ENCODE results near the gene ZC3H15.

ZC3H15 gene

GRCh38 chr2:186516396-186516795, 30.3 kb downstream of the ZC3H15 start:
- Histone ChIP-seq H4K91ac (ENCODE audit: low read length) (no peak overlapping the region), H3K18ac (ENCODE audit: low read depth in 1 of 2, low read length in 2 of 2) (no peak overlapping the region), H3K27ac (ENCODE audit: low read length, poor library complexity, severe bottlenecking) (no peak overlapping the region), H2BK15ac (ENCODE audit: low read depth, poor library complexity, severe bottlenecking) (no peak overlapping the region), H2BK120ac (ENCODE audit: low read depth, low read length) (no peak overlapping the region), H3K79me1 (replicated peaks; ENCODE audit: low read length, poor library complexity, severe bottlenecking) (peaks cover 10% of the 10 kb centered on the region), H2BK5ac (ENCODE audit: low read depth, low read length, poor library complexity, severe bottlenecking) (no peak overlapping the region), H3K9me3 (ENCODE audit: control insufficient read depth, low read length) (no peaks in the 10 kb centered on the region), H3K4me3 (ENCODE audit: insufficient read depth in 1 of 2, low read depth in 1 of 2, low read length in 2 of 2) (no peak overlapping the region), H3K4me2 (ENCODE audit: low read length, poor library complexity, severe bottlenecking) (no peak overlapping the region), H3K27me3 (ENCODE audit: control insufficient read depth in 1 of 2, insufficient read depth in 1 of 2, low read length in 2 of 2) (no peaks in the 10 kb centered on the region), H3K4ac (ENCODE audit: low read depth in 1 of 2, low read length in 2 of 2) (no peak overlapping the region), H3K9ac (ENCODE audit: low read length) (no peak overlapping the region), H2AK5ac (ENCODE audit: low read length, severe bottlenecking) (no peak overlapping the region), H3K23ac (ENCODE audit: low read length in 2 of 2) (no peak overlapping the region), H2AFZ (ENCODE audit: low read depth, low read length) (no peak overlapping the region), H3K36me3 (ENCODE audit: control insufficient read depth in 1 of 2, insufficient read depth in 2 of 2, low read depth in 1 of 2, low read length in 2 of 2) (peaks cover 7 to 61% of the 10 kb centered on the region in 2 experiments), H4K8ac (ENCODE audit: low read length) (no peak overlapping the region), H2BK12ac (ENCODE audit: low read length in 2 of 2) (no peak overlapping the region), H3K4me1 (ENCODE audit: control insufficient read depth, insufficient read depth, low read depth, low read length) (peaks cover 3% of the 10 kb centered on the region), H3K14ac (ENCODE audit: low read length in 2 of 2) (no peak overlapping the region)
- DNase-seq, result no peak
- no CpG with 5 or more reads among the region's 1 CpG for WGBS

- Histone ChIP-seq H3K36me3 (ENCODE audit: control insufficient read depth in 1 of 2, insufficient read depth in 2 of 2, low read depth in 1 of 2, low read length in 2 of 2) (peaks cover 7 to 60% of the 10 kb centered on the region in 2 experiments), H3K4me1 (ENCODE audit: control insufficient read depth, insufficient read depth, low read depth, low read length) (peaks cover 3% of the 10 kb centered on the region), H2BK15ac (ENCODE audit: low read depth, poor library complexity, severe bottlenecking) (no peak overlapping the region), H3K14ac (ENCODE audit: low read length in 2 of 2) (no peak overlapping the region), H2BK120ac (ENCODE audit: low read depth, low read length) (no peak overlapping the region), H2AK5ac (ENCODE audit: low read length, severe bottlenecking) (no peak overlapping the region), H2BK5ac (ENCODE audit: low read depth, low read length, poor library complexity, severe bottlenecking) (no peak overlapping the region), H3K4me2 (ENCODE audit: low read length, poor library complexity, severe bottlenecking) (no peak overlapping the region), H3K27ac (ENCODE audit: low read length, poor library complexity, severe bottlenecking) (no peak overlapping the region), H2AFZ (ENCODE audit: low read depth, low read length) (no peak overlapping the region), H3K27me3 (ENCODE audit: control insufficient read depth in 1 of 2, insufficient read depth in 1 of 2, low read length in 2 of 2) (no peaks in the 10 kb centered on the region), H4K91ac (ENCODE audit: low read length) (no peak overlapping the region), H3K18ac (ENCODE audit: low read depth in 1 of 2, low read length in 2 of 2) (no peak overlapping the region), H2BK12ac (ENCODE audit: low read length in 2 of 2) (no peak overlapping the region), H3K4ac (ENCODE audit: low read depth in 1 of 2, low read length in 2 of 2) (no peak overlapping the region), H3K9ac (ENCODE audit: low read length) (no peak overlapping the region), H4K8ac (ENCODE audit: low read length) (no peak overlapping the region), H3K23ac (ENCODE audit: low read length in 2 of 2) (no peak overlapping the region), H3K79me1 (replicated peaks; ENCODE audit: low read length, poor library complexity, severe bottlenecking) (peaks cover 12% of the 10 kb centered on the region), H3K9me3 (ENCODE audit: control insufficient read depth, low read length) (no peaks in the 10 kb centered on the region), H3K4me3 (ENCODE audit: insufficient read depth in 1 of 2, low read depth in 1 of 2, low read length in 2 of 2) (no peak overlapping the region)
- no peak for DNase-seq
Observed at GRCh38 chr2:186517090-186517489, 31.0 kb downstream of the ZC3H15 start.

GRCh38 chr2:186518291-186518690, 32.2 kb downstream of the ZC3H15 start:
- WGBS, result 55% methylated on average over 3 of the region's 4 CpGs
- peak overlapping the region; percentile 89 for H3K27ac ChIP-seq (ENCODE audit: low read length, poor library complexity, severe bottlenecking)
- H3K4me3 ChIP-seq (ENCODE audit: insufficient read depth in 1 of 2, low read depth in 1 of 2, low read length in 2 of 2), result no peak overlapping the region
- no peak overlapping the region for H4K91ac ChIP-seq (ENCODE audit: low read length)
- H2AFZ ChIP-seq (ENCODE audit: low read depth, low read length), result no peak overlapping the region
- H3K4me2 ChIP-seq (ENCODE audit: low read length, poor library complexity, severe bottlenecking), result no peak overlapping the region
- H3K14ac ChIP-seq (ENCODE audit: low read length in 2 of 2), result no peak overlapping the region
- no peaks in the 10 kb centered on the region for H3K27me3 ChIP-seq (ENCODE audit: control insufficient read depth in 1 of 2, insufficient read depth in 1 of 2, low read length in 2 of 2)
- no peak overlapping the region for H2BK120ac ChIP-seq (ENCODE audit: low read depth, low read length)
- H4K8ac ChIP-seq (ENCODE audit: low read length), result no peak overlapping the region
- H3K36me3 ChIP-seq (ENCODE audit: control insufficient read depth in 1 of 2, insufficient read depth in 2 of 2, low read depth in 1 of 2, low read length in 2 of 2), result peaks cover 10 to 54% of the 10 kb centered on the region in 2 experiments
- no peak overlapping the region for H2BK12ac ChIP-seq (ENCODE audit: low read length in 2 of 2)
- H3K4ac ChIP-seq (ENCODE audit: low read depth in 1 of 2, low read length in 2 of 2), result peak overlapping the region in 1 of 2 experiments; percentile 61
- peaks cover 12% of the 10 kb centered on the region for H3K79me1 ChIP-seq (replicated peaks; ENCODE audit: low read length, poor library complexity, severe bottlenecking)
- no peak overlapping the region for H3K9ac ChIP-seq (ENCODE audit: low read length)
- H2BK5ac ChIP-seq (ENCODE audit: low read depth, low read length, poor library complexity, severe bottlenecking), result peak overlapping the region; percentile 79
- no peaks in the 10 kb centered on the region for H3K9me3 ChIP-seq (ENCODE audit: control insufficient read depth, low read length)
- no peak overlapping the region for H3K23ac ChIP-seq (ENCODE audit: low read length in 2 of 2)
- peaks cover 3% of the 10 kb centered on the region for H3K4me1 ChIP-seq (ENCODE audit: control insufficient read depth, insufficient read depth, low read depth, low read length)
- H2BK15ac ChIP-seq (ENCODE audit: low read depth, poor library complexity, severe bottlenecking), result no peak overlapping the region
- peak overlapping the region; percentile 10 for H2AK5ac ChIP-seq (ENCODE audit: low read length, severe bottlenecking)
- peak overlapping the region in 1 of 2 experiments; percentile 33 for H3K18ac ChIP-seq (ENCODE audit: low read depth in 1 of 2, low read length in 2 of 2)
- no peak for DNase-seq

- no peaks in the 10 kb centered on the region for H3K9me3 ChIP-seq (ENCODE audit: control insufficient read depth, low read length)
- H4K91ac ChIP-seq (ENCODE audit: low read length), result no peak overlapping the region
- peak; percentile 90 for DNase-seq
- no peaks in the 10 kb centered on the region for H3K27me3 ChIP-seq (ENCODE audit: control insufficient read depth in 1 of 2, insufficient read depth in 1 of 2, low read length in 2 of 2)
- H2AFZ ChIP-seq (ENCODE audit: low read depth, low read length), result no peak overlapping the region
- no peak overlapping the region for H3K9ac ChIP-seq (ENCODE audit: low read length)
- no peak overlapping the region for H4K8ac ChIP-seq (ENCODE audit: low read length)
- H2AK5ac ChIP-seq (ENCODE audit: low read length, severe bottlenecking), result no peak overlapping the region
- peaks cover 3% of the 10 kb centered on the region for H3K4me1 ChIP-seq (ENCODE audit: control insufficient read depth, insufficient read depth, low read depth, low read length)
- H3K23ac ChIP-seq (ENCODE audit: low read length in 2 of 2), result no peak overlapping the region
- H3K79me1 ChIP-seq (replicated peaks; ENCODE audit: low read length, poor library complexity, severe bottlenecking), result peaks cover 12% of the 10 kb centered on the region
- H3K14ac ChIP-seq (ENCODE audit: low read length in 2 of 2), result no peak overlapping the region
- H2BK5ac ChIP-seq (ENCODE audit: low read depth, low read length, poor library complexity, severe bottlenecking), result no peak overlapping the region
- no peak overlapping the region for H3K4ac ChIP-seq (ENCODE audit: low read depth in 1 of 2, low read length in 2 of 2)
- H2BK12ac ChIP-seq (ENCODE audit: low read length in 2 of 2), result no peak overlapping the region
- peaks cover 10 to 48% of the 10 kb centered on the region in 2 experiments for H3K36me3 ChIP-seq (ENCODE audit: control insufficient read depth in 1 of 2, insufficient read depth in 2 of 2, low read depth in 1 of 2, low read length in 2 of 2)
- no peak overlapping the region for H3K27ac ChIP-seq (ENCODE audit: low read length, poor library complexity, severe bottlenecking)
- H2BK15ac ChIP-seq (ENCODE audit: low read depth, poor library complexity, severe bottlenecking), result no peak overlapping the region
- H3K4me3 ChIP-seq (ENCODE audit: insufficient read depth in 1 of 2, low read depth in 1 of 2, low read length in 2 of 2), result no peak overlapping the region
- WGBS, result under 1% methylated on average over 2 of the region's 3 CpGs
- H2BK120ac ChIP-seq (ENCODE audit: low read depth, low read length), result no peak overlapping the region
- no peak overlapping the region for H3K4me2 ChIP-seq (ENCODE audit: low read length, poor library complexity, severe bottlenecking)
- H3K18ac ChIP-seq (ENCODE audit: low read depth in 1 of 2, low read length in 2 of 2), result no peak overlapping the region
Observed at GRCh38 chr2:186518945-186519344, 32.9 kb downstream of the ZC3H15 start.
